Vagina (tissue), 2 donors: ENCODE data around the gene PSORS1C1. TPM values are rescaled to one million over a fixed set of nuclear protein-coding genes. Genes with fewer than 3 reads are reported as not detected.

ENCODE experiments used
- DNase-seq, 2 donors: peaks; one replicate each; pipeline ENCODE4 v3.0.0-alpha.2; 2017; ENCODE audit errors: extremely low spot score in 2 of 2
- H3K27ac ChIP-seq: fragments of 200-600 bp; sonication (generic); one replicate; pipeline ENCODE4 v1.5.1; 2019
- H3K27me3 ChIP-seq: fragments of 200-600 bp; sonication (generic); one replicate; pipeline ENCODE4 v1.5.1; 2019
- H3K36me3 ChIP-seq, 2 donors: fragments of 200-600 bp; sonication (generic); one replicate each; pipeline ENCODE4 v1.5.1; 2017 to 2019
- H3K4me1 ChIP-seq: fragments of 200-600 bp; sonication (generic); one replicate; pipeline ENCODE4 v1.5.1; 2019
- H3K4me3 ChIP-seq, 2 donors: fragments of 200-600 bp; sonication (generic); 1 replicate in 1 of 2; 2 replicates in 1 of 2; pipeline ENCODE4 v1.5.1; 2016 to 2019
- H3K9me3 ChIP-seq: fragments of 200-600 bp; sonication (generic); one replicate; pipeline ENCODE4 v1.5.1; 2019
- CTCF ChIP-seq, 3 experiments: fragments of 450-650 bp in 2 of 3; fragments of 200-600 bp in 1 of 3; sonication (generic) in 1 of 3; IDR thresholded peaks; one replicate each; pipeline ENCODE4 v1.5.1; 2017 to 2019; ENCODE audit warnings: antibody characterized with exemption in 3 of 3, mild to moderate bottlenecking in 2 of 3, moderate library complexity in 2 of 3
- POLR2A ChIP-seq, 2 donors: fragments of 450-650 bp; IDR thresholded peaks; one replicate each; pipeline ENCODE4 v1.6.1; 2017; ENCODE audit warnings: antibody characterized with exemption in 2 of 2, mild to moderate bottlenecking in 2 of 2, moderate library complexity in 2 of 2
- POLR2AphosphoS5 ChIP-seq, 2 donors: sonication (generic); formaldehyde crosslinking; IDR thresholded peaks; one replicate each; pipeline ENCODE4 v1.9.0; 2017; ENCODE audit warnings: antibody characterized with exemption in 2 of 2, mild to moderate bottlenecking in 2 of 2, low read depth in 1 of 2; ENCODE audit not compliant: insufficient read depth in 1 of 2
- intact Hi-C: fragments of 100-400 bp; cut with DNase I; formaldehyde crosslinking; loops from one replicate; pipeline ENCODE4 v1.15.1; 2023
- total RNA-seq: library from RNA; depleted of rRNA; stranded (reverse); fragments of >200 nt; gene quantifications from one replicate; pipeline ENCODE4 v1.2.3, GENCODE V29; 2016

Gene PSORS1C1
- total RNA-seq, 1 donor from 2014 or later: 9.6 TPM

- TF ChIP-seq POLR2AphosphoS5 (IDR thresholded peaks at IDR 0.05; ENCODE audit: insufficient read depth in 1 of 2, low read depth in 1 of 2) (no peak), POLR2A (IDR thresholded peaks at IDR 0.05) (no peak), CTCF (IDR thresholded peaks at IDR 0.05) (no peak)
- peaks cover 8% of the 10 kb centered on the region for H3K4me1 ChIP-seq
- intact Hi-C loops: no loop called here
- no peak for DNase-seq
- H3K4me3 ChIP-seq: no peak overlapping the region
- H3K9me3 ChIP-seq: no peaks in the 10 kb centered on the region
- H3K27ac ChIP-seq: no peak overlapping the region
- H3K36me3 ChIP-seq: no peaks in the 10 kb centered on the region
- no peaks in the 10 kb centered on the region for H3K27me3 ChIP-seq
These were observed 18.2 kb downstream of the PSORS1C1 start for GRCh38 chr6:31132806-31133205.

- Histone ChIP-seq H3K27me3 (no peaks in the 10 kb centered on the region), H3K36me3 (no peaks in the 10 kb centered on the region), H3K4me3 (no peak overlapping the region), H3K27ac (no peak overlapping the region), H3K9me3 (no peaks in the 10 kb centered on the region), H3K4me1 (peaks cover 18% of the 10 kb centered on the region)
- intact Hi-C loops: loop anchor here (5.0 kb wide), 2 partner anchors 57 to 232 kb away; no protein-coding TSS in a partner anchor
- TF ChIP-seq POLR2AphosphoS5 (IDR thresholded peaks at IDR 0.05; ENCODE audit: insufficient read depth in 1 of 2, low read depth in 1 of 2): no peak
- no peak for TF ChIP-seq CTCF (IDR thresholded peaks at IDR 0.05)
- no peak for TF ChIP-seq POLR2A (IDR thresholded peaks at IDR 0.05)
- DNase-seq: no peak
These were observed 21.1 kb downstream of the PSORS1C1 start for GRCh38 chr6:31135710-31136109.

GRCh38 chr6:31138982-31139381 lies 24.4 kb downstream of the PSORS1C1 start, which contains the start of gene PSORS1C2:
TSS of gene PSORS1C2 (minus strand) at chr6:31139066. CDS start at chr6:31139026, 40 bp downstream.
- no peaks in the 10 kb centered on the region for H3K27me3 ChIP-seq
- no peak for TF ChIP-seq CTCF (IDR thresholded peaks at IDR 0.05)
- no peak for TF ChIP-seq POLR2AphosphoS5 (IDR thresholded peaks at IDR 0.05; ENCODE audit: insufficient read depth in 1 of 2, low read depth in 1 of 2)
- TF ChIP-seq POLR2A (IDR thresholded peaks at IDR 0.05): no peak
- intact Hi-C loops: loop anchor here (5.0 kb wide), 2 partner anchors 53 to 228 kb away; no protein-coding TSS in a partner anchor

GRCh38 chr6:31139599-31139998 lies 25.0 kb downstream of the PSORS1C1 start:
- H3K4me1 ChIP-seq: peaks cover 18% of the 10 kb centered on the region
- H3K36me3 ChIP-seq: no peaks in the 10 kb centered on the region
- DNase-seq: no peak
- no peak overlapping the region for H3K4me3 ChIP-seq
- no peaks in the 10 kb centered on the region for H3K9me3 ChIP-seq
- intact Hi-C loops: loop anchor here (5.0 kb wide), 2 partner anchors 53 to 228 kb away; no protein-coding TSS in a partner anchor
- H3K27me3 ChIP-seq: no peaks in the 10 kb centered on the region
- no peak overlapping the region for H3K27ac ChIP-seq
- no peak for TF ChIP-seq POLR2AphosphoS5 (IDR thresholded peaks at IDR 0.05; ENCODE audit: insufficient read depth in 1 of 2, low read depth in 1 of 2)
- TF ChIP-seq CTCF (IDR thresholded peaks at IDR 0.05): no peak
- TF ChIP-seq POLR2A (IDR thresholded peaks at IDR 0.05): no peak

More at GRCh38 chr6:31138982-31139381, 24.4 kb downstream of the PSORS1C1 start, which contains the start of gene PSORS1C2:
- Histone ChIP-seq H3K9me3 (no peaks in the 10 kb centered on the region), H3K4me3 (no peak within 1 kb of the TSS), H3K36me3 (no peaks in the 10 kb centered on the region), H3K27ac (no peak within 1 kb of the TSS), H3K4me1 (peaks cover 18% of the 10 kb centered on the region)
- DNase-seq: no peak

- TF ChIP-seq POLR2A (IDR thresholded peaks at IDR 0.05) (no peak), CTCF (IDR thresholded peaks at IDR 0.05) (no peak)
- peaks cover 0 to 5% of the 10 kb centered on the region in 2 donors for H3K36me3 ChIP-seq
- H3K27ac ChIP-seq: no peak overlapping the region
- no peaks in the 10 kb centered on the region for H3K9me3 ChIP-seq
- no peaks in the 10 kb centered on the region for H3K27me3 ChIP-seq
- intact Hi-C loops: no loop called here
- DNase-seq: no peak
- H3K4me1 ChIP-seq: peaks cover 18% of the 10 kb centered on the region
- no peak overlapping the region for H3K4me3 ChIP-seq
These were observed 26.0 kb downstream of the PSORS1C1 start for GRCh38 chr6:31140643-31141042.
